ENCODE measurements around the gene TFCP2L1.

The TFCP2L1 gene

DNA sequence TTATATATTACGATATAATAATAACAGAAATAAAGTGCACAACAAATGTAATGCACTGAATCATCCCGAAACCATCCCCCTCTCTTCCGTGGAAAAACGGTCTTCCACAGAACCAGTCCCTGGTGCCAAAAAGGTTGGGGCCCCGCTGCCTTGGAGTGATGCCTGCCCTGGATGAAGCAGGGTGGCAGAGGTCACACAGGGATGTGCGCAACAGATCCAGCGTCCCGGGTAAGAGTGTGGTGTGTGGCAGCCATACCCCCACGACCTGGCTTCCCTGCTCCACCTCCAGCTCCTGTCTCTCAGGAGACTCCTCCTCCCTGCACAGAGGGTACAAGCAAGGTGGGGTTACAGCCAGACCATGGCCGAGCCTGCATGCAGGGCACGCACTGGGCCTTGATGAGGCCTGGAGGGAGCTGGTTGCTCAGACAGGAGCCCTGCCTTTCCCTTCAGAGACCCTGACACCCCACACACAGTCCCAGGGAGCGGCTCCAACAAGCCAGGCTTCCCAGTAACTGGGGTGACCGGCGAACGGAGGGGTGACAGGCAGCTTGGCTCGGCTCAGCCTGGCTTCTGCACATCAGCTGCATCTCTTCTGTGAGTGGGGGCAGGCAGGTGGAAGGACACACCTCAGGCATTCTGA lies 41.1 kb downstream of the TFCP2L1 start:
- no peak overlapping the region for H3K4me3 ChIP-seq (ENCODE audit: severe bottlenecking)
- no peak overlapping the region for H3K27ac ChIP-seq (ENCODE audit: poor library complexity, severe bottlenecking)
- peaks cover 14% of the 10 kb centered on the region; the same call in 1 of the 2 replicates for H3K36me3 ChIP-seq (ENCODE audit: low read depth)
- H3K27me3 ChIP-seq (ENCODE audit: insufficient read depth, poor library complexity, severe bottlenecking) = no peaks in the 10 kb centered on the region
- ATAC-seq (ENCODE audit: low read depth) (no peak), DNase-seq (ENCODE audit: low spot score) (peak; percentile 12)
- no peaks in the 10 kb centered on the region for H3K4me1 ChIP-seq (ENCODE audit: insufficient read depth, poor library complexity, severe bottlenecking)
- H3K9me3 ChIP-seq (ENCODE audit: severe bottlenecking) = no peaks in the 10 kb centered on the region
- TF ChIP-seq, protein P1, sequence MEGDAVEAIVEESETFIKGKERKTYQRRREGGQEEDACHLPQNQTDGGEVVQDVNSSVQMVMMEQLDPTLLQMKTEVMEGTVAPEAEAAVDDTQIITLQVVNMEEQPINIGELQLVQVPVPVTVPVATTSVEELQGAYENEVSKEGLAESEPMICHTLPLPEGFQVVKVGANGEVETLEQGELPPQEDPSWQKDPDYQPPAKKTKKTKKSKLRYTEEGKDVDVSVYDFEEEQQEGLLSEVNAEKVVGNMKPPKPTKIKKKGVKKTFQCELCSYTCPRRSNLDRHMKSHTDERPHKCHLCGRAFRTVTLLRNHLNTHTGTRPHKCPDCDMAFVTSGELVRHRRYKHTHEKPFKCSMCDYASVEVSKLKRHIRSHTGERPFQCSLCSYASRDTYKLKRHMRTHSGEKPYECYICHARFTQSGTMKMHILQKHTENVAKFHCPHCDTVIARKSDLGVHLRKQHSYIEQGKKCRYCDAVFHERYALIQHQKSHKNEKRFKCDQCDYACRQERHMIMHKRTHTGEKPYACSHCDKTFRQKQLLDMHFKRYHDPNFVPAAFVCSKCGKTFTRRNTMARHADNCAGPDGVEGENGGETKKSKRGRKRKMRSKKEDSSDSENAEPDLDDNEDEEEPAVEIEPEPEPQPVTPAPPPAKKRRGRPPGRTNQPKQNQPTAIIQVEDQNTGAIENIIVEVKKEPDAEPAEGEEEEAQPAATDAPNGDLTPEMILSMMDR (IDR thresholded peaks at IDR 0.05; ENCODE audit: poor library complexity, severe bottlenecking) = no peak

DNA sequence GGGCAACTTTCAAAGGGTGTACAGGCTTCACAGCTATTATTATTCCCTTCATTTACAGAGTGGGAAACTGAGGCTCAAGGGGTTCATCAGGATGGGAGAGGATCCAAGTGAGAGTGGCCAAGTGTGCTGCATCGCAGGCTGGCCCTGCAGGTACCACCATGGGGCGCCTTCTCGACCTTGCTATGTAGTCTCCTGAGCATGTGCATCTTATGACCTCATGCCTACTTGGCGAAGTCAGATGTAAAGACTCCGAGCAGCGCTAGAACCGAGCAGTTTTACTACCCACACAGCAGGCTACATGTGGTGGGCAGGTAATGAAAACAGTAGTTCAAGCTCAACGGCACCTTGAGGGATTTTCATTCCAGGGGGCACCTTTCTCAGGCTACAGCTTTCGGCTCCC lies 42.0 kb downstream of the TFCP2L1 start:
- ATAC-seq (ENCODE audit: low read depth) (no peak), DNase-seq (ENCODE audit: low spot score) (peak; percentile 29)
- TF ChIP-seq, protein P1 (IDR thresholded peaks at IDR 0.05; ENCODE audit: poor library complexity, severe bottlenecking) = no peak
- no peak overlapping the region for H3K27ac ChIP-seq (ENCODE audit: poor library complexity, severe bottlenecking)
- peaks cover 21% of the 10 kb centered on the region for H3K36me3 ChIP-seq (ENCODE audit: low read depth)
- no peaks in the 10 kb centered on the region for H3K9me3 ChIP-seq (ENCODE audit: severe bottlenecking)
- no peak overlapping the region for H3K4me3 ChIP-seq (ENCODE audit: severe bottlenecking)
- no peaks in the 10 kb centered on the region for H3K27me3 ChIP-seq (ENCODE audit: insufficient read depth, poor library complexity, severe bottlenecking)
- H3K4me1 ChIP-seq (ENCODE audit: insufficient read depth, poor library complexity, severe bottlenecking) = no peaks in the 10 kb centered on the region

DNA sequence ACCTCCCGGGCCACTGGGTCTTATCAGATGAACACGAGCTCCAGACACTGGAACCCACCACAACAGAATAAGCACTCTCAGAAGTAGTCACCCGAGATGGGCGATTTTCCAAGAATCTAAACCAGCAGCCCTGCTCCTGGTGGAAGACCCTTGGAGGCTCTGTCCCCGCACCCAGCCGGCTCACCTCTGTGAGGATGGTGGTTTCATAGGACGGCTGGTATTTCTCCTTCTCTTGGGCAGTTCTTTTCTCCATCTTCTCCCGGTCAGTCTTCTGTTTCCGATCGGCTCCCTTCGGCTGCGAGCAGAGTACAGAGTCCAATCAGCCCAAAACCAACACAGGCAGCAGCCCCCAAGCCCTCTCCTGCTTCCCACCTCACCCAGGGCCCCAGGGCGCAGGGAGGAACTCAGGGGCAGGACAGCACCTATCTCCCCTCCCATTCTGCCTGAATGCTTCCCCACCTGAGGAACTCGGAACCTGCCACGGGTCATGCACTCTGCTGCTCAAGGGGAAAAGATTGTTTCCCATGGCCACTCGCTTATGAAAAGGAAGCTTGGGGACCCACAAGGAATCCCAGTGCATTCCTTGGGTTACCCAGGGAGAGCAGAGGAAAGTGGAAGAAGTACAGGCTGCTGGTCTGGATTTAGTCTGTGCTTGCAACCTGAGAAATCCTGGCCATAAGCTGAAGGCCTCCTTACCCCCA lies 42.7 kb downstream of the TFCP2L1 start:
- Histone ChIP-seq H3K36me3 (ENCODE audit: low read depth) (peaks cover 26% of the 10 kb centered on the region), H3K9me3 (ENCODE audit: severe bottlenecking) (no peaks in the 10 kb centered on the region)
- TF ChIP-seq, protein P1 (IDR thresholded peaks at IDR 0.05; ENCODE audit: poor library complexity, severe bottlenecking) = no peak

DNA sequence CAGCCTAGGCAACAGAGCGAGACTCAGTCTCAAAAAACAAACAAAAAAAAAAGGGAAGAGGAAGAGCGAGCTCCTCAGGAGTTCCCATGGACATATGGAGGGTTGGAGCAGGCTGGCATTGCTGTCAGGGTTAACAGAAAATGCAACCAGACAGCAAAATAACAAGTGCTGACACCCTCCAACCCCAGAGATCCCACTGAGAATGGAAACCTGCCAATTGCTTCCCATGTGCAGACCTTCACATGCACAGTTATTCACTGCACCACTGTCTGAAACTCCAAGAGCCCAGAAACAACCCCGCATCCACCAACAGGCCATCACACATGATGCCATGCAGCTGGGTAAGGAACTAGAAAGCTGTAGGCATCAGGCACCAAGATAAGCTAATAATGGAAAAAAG lies 43.5 kb downstream of the TFCP2L1 start:
- H3K27ac ChIP-seq (ENCODE audit: poor library complexity, severe bottlenecking) = no peak overlapping the region
- H3K4me1 ChIP-seq (ENCODE audit: insufficient read depth, poor library complexity, severe bottlenecking) = no peaks in the 10 kb centered on the region
- ATAC-seq (ENCODE audit: low read depth) = no peak
- H3K27me3 ChIP-seq (ENCODE audit: insufficient read depth, poor library complexity, severe bottlenecking) = no peaks in the 10 kb centered on the region
- no peaks in the 10 kb centered on the region for H3K9me3 ChIP-seq (ENCODE audit: severe bottlenecking)
- peak; percentile 7 for DNase-seq (ENCODE audit: low spot score)
- TF ChIP-seq, protein P1 (IDR thresholded peaks at IDR 0.05; ENCODE audit: poor library complexity, severe bottlenecking) = no peak
- no peak overlapping the region for H3K4me3 ChIP-seq (ENCODE audit: severe bottlenecking)
- peaks cover 27% of the 10 kb centered on the region for H3K36me3 ChIP-seq (ENCODE audit: low read depth)

More for the DNA sequence above, 42.7 kb downstream of the TFCP2L1 start:
- no peaks in the 10 kb centered on the region for H3K4me1 ChIP-seq (ENCODE audit: insufficient read depth, poor library complexity, severe bottlenecking)
- ATAC-seq (ENCODE audit: low read depth) = no peak
- H3K27me3 ChIP-seq (ENCODE audit: insufficient read depth, poor library complexity, severe bottlenecking) = no peaks in the 10 kb centered on the region
- H3K4me3 ChIP-seq (ENCODE audit: severe bottlenecking) = no peak overlapping the region
- DNase-seq (ENCODE audit: low spot score) = peak; percentile 29
- no peak overlapping the region for H3K27ac ChIP-seq (ENCODE audit: poor library complexity, severe bottlenecking)

DNA sequence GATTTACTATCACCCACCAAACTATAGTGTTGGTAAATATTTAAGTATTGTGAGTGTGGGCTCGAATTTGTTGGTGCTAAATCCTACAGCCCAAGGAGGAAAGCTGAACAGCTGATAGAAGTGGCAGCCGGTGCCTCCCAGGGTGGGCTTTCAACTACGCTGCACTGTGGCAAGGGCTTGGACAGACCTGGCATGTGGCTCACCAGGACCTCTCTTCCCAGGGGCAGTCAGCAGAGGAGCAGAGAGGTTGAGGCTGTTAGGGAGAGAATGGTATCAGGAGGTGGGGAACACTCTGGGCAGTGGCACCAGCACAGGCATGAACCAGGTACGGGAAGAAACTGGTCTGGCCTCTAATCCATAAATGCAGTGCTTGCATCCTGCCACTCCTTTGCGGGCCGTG lies 44.6 kb downstream of the TFCP2L1 start:
- TF ChIP-seq, protein P1 (IDR thresholded peaks at IDR 0.05; ENCODE audit: poor library complexity, severe bottlenecking) = no peak
- ATAC-seq (ENCODE audit: low read depth) = no peak
- no peaks in the 10 kb centered on the region for H3K27me3 ChIP-seq (ENCODE audit: insufficient read depth, poor library complexity, severe bottlenecking)
- H3K4me3 ChIP-seq (ENCODE audit: severe bottlenecking) = no peak overlapping the region
- no peaks in the 10 kb centered on the region for H3K9me3 ChIP-seq (ENCODE audit: severe bottlenecking)
- no peaks in the 10 kb centered on the region for H3K4me1 ChIP-seq (ENCODE audit: insufficient read depth, poor library complexity, severe bottlenecking)
- peak; percentile 21 for DNase-seq (ENCODE audit: low spot score)
- H3K36me3 ChIP-seq (ENCODE audit: low read depth) = peaks cover 27% of the 10 kb centered on the region
- no peak overlapping the region for H3K27ac ChIP-seq (ENCODE audit: poor library complexity, severe bottlenecking)
